GM12865 (cell line): ENCODE measurements around the gene RAB4A.

Experiments
- DNase-seq: peaks from one replicate; pipeline ENCODE4 v3.0.0; 2010; ENCODE audit warnings: low read depth
- H3K4me3 ChIP-seq: 2 replicates; pipeline ENCODE4 v1.5.1; 2011; ENCODE audit warnings: mild to moderate bottlenecking, low read depth, low read length, control low read depth
- CTCF ChIP-seq: IDR thresholded peaks from 2 replicates; pipeline ENCODE4 v1.5.1; 2011; ENCODE audit warnings: low read length, control low read depth, low read depth, inconsistent platforms; ENCODE audit not compliant: insufficient read depth; ENCODE audit errors: missing control alignments

The RAB4A gene

GRCh38 chr1:229341774-229342655 is 71.1 kb downstream of the RAB4A start:
- H3K4me3 ChIP-seq, result peak overlapping the region; percentile 76
- no peak for TF ChIP-seq CTCF
- peak; percentile 80 for DNase-seq

- no peak for TF ChIP-seq CTCF
- H3K4me3 ChIP-seq, result peak within 1 kb of the TSS; percentile 76
- DNase-seq, result peak; percentile 55
These were observed 72.0 kb downstream of the RAB4A start, which contains the start of gene CCSAP for GRCh38 chr1:229342656-229343569. Gene CCSAP, minus strand, starts transcription at chr1:229343047. Its CDS starts 582 bp downstream, at chr1:229342465.

- DNase-seq, result no peak
- no peak overlapping the region for H3K4me3 ChIP-seq
- TF ChIP-seq CTCF, result no peak
These were observed 73.2 kb downstream of the RAB4A start for GRCh38 chr1:229344139-229344538.

GRCh38 chr1:229344937-229345684 is 74.2 kb downstream of the RAB4A start:
- H3K4me3 ChIP-seq, result no peak overlapping the region
- TF ChIP-seq CTCF, result no peak
- DNase-seq, result no peak

- DNase-seq, result no peak
- TF ChIP-seq CTCF, result no peak
- H3K4me3 ChIP-seq, result no peak overlapping the region
These were observed 76.6 kb downstream of the RAB4A start for GRCh38 chr1:229347528-229347927.
